GM12875 (cell line): ENCODE measurements around the gene CACNA1E.

Experiments used
- H3K4me3 ChIP-seq: one replicate; pipeline ENCODE4 v1.5.1; 2011; ENCODE audit warnings: low read depth, low read length, control low read depth
- CTCF ChIP-seq: IDR thresholded peaks from 2 replicates; pipeline ENCODE4 v1.5.1; 2011; ENCODE audit warnings: low read depth, mild to moderate bottlenecking, control low read depth, inconsistent platforms, low read length, moderate library complexity, borderline replicate concordance; ENCODE audit not compliant: insufficient read depth

CACNA1E gene

GRCh38 chr1:181640956-181641355 lies 157.6 kb downstream of the CACNA1E start:
- no peak for TF ChIP-seq CTCF
- no peak overlapping the region for H3K4me3 ChIP-seq

GRCh38 chr1:181643631-181644030 lies 160.3 kb downstream of the CACNA1E start:
- no peak overlapping the region for H3K4me3 ChIP-seq

GRCh38 chr1:181645171-181645570 lies 161.9 kb downstream of the CACNA1E start:
- TF ChIP-seq CTCF: no peak
- H3K4me3 ChIP-seq: no peak overlapping the region

More at GRCh38 chr1:181643631-181644030, 160.3 kb downstream of the CACNA1E start:
- TF ChIP-seq CTCF: no peak

- H3K4me3 ChIP-seq: no peak overlapping the region
- no peak for TF ChIP-seq CTCF
Measured at GRCh38 chr1:181646710-181647109, 163.4 kb downstream of the CACNA1E start.

- no peak overlapping the region for H3K4me3 ChIP-seq
- TF ChIP-seq CTCF: no peak
Measured at GRCh38 chr1:181647314-181648035, 164.2 kb downstream of the CACNA1E start.

GRCh38 chr1:181651276-181651675 lies 168.0 kb downstream of the CACNA1E start:
- H3K4me3 ChIP-seq: no peak overlapping the region
- no peak for TF ChIP-seq CTCF

- no peak overlapping the region for H3K4me3 ChIP-seq
- no peak for TF ChIP-seq CTCF
Measured at GRCh38 chr1:181655756-181656155, 172.4 kb downstream of the CACNA1E start.
